ENCODE measurements around the gene HRK. TPM values are rescaled to one million over a fixed set of nuclear protein-coding genes. Genes with fewer than 3 reads are reported as not detected.

HRK gene
- total and polyA plus RNA-seq, 10 of the 15 experiments (the other 5 are each of a cell fraction or from before 2014, with no cell fraction given): not detected

- TF ChIP-seq MTA3 (IDR thresholded peaks at IDR 0.05; ENCODE audit: borderline replicate concordance, low read length) (no peak), NRF1 (conservative IDR thresholded peaks at IDR 0.05; ENCODE audit: low read depth, low read length) (no peak), SIX5 (IDR thresholded peaks at IDR 0.05; ENCODE audit: low read depth, low read length, severe bottlenecking) (peak; percentile 35), PML (IDR thresholded peaks at IDR 0.05; ENCODE audit: low read length) (no peak), POLR2A (IDR thresholded peaks at IDR 0.05; ENCODE audit: low read depth, low read length) (peak; percentile 83), TCF12 (IDR thresholded peaks at IDR 0.05; ENCODE audit: low read depth, low read length) (peak; percentile 56; the same call in 1 of the 2 replicates), USF1 (IDR thresholded peaks at IDR 0.05; ENCODE audit: borderline replicate concordance, extremely low read length, insufficient read depth, low read depth, low read length) (no peak), EGR1 (IDR thresholded peaks at IDR 0.05; ENCODE audit: borderline replicate concordance in 1 of 2, low read depth in 2 of 2, low read length in 2 of 2) (no peak; a peak in 1 of 3 replicates), SIN3A (IDR thresholded peaks at IDR 0.05; ENCODE audit: low read depth, low read length) (0 out of 2 replicates have a peak, but pooled peaks have one; percentile 64), CUX1 (IDR thresholded peaks at IDR 0.05; ENCODE audit: insufficient replicate concordance, low read depth, low read length) (no peak), WRNIP1 (IDR thresholded peaks at IDR 0.05; ENCODE audit: borderline replicate concordance, low read depth, low read length) (no peak), PRDM15 (CRISPR knock-in tag; IDR thresholded peaks at IDR 0.05) (0 out of 2 replicates have a peak, but pooled peaks have one; percentile 62), GABPA (IDR thresholded peaks at IDR 0.05; ENCODE audit: low read depth) (no peak), BACH1 (IDR thresholded peaks at IDR 0.05; ENCODE audit: borderline replicate concordance) (peak; percentile 61; the same call in 1 of the 2 replicates), HDAC6 (IDR thresholded peaks at IDR 0.05; ENCODE audit: unreplicated experiment) (no peak), USF2 (IDR thresholded peaks at IDR 0.05; ENCODE audit: borderline replicate concordance, low read depth, low read length) (no peak; the same call in 1 of the 2 replicates), NR2C2 (IDR thresholded peaks at IDR 0.05; ENCODE audit: borderline replicate concordance, control insufficient read depth, insufficient read length, low read depth) (no peak), IKZF2 (IDR thresholded peaks at IDR 0.05) (no peak)
Measured at GRCh38 chr12:116818948-116819832, 62.1 kb downstream of the HRK start (continued).

Data from GM12878 (cell line).